K562 (cell line): ENCODE results near the gene PABPC1L. TPM values are rescaled to one million over a fixed set of nuclear protein-coding genes. Genes with fewer than 3 reads are reported as not detected.

Experiments used
- ATAC-seq: fragments of 200-7000 bp; cut with Tn5 transposase; 3 replicates; pipeline ENCODE4 v1.9.1; 2020; ENCODE audit warnings: moderate library complexity
- BruUV-seq: library from RNA; stranded (reverse); fragments of 400-500 nt; replicated peaks from 2 replicates; lab custom pipeline; 2021; lab: Mats Ljungman, UMichigan
- CTCF ChIA-PET: fragments of 300-600 bp; formaldehyde crosslinking; extraction: SDS; loops from one replicate; lab custom pipeline; 2021; ENCODE audit warnings: low intra/inter-chr PET ratio; lab: Yijun Ruan, JAX
- POLR2A ChIA-PET: fragments of 300-600, 350-650 bp; sonication (Branson Sonifier 250); formaldehyde crosslinking; extraction: SDS; loops from one replicate; lab custom pipeline; 2021; ENCODE audit warnings: antibody characterized with exemption, inconsistent platforms; lab: Yijun Ruan, JAX
- DNase-seq, 4 experiments: peaks; one replicate each; pipeline versions ENCODE4 v3.0.0 to v3.0.0-alpha.2; 2011 to 2018; ENCODE audit warnings: low spot score in 3 of 4, mixed read lengths in 3 of 4; ENCODE audit errors: extremely low read depth in 1 of 4
- FAIRE-seq: peaks from 2 replicates; lab custom pipeline; 2011; peaks lifted over from hg19 to GRCh38; lab: Jason Lieb, UNC
- H2AFZ ChIP-seq: 2 replicates; pipeline ENCODE4 v1.6.0; 2011; ENCODE audit warnings: low read depth, low read length, control low read depth, inconsistent platforms
- H3K27ac ChIP-seq: fragments of 200-600 bp; 3 replicates; pipeline ENCODE4 v1.8.0; 2011; ENCODE audit warnings: low read depth, mild to moderate bottlenecking, control low read depth, inconsistent platforms, low read length, moderate library complexity, mixed read lengths; ENCODE audit errors: extremely low read depth
- H3K27me3 ChIP-seq, 2 experiments: fragments of 300-600 bp in 1 of 2; 2 replicates in 1 of 2; 3 replicates in 1 of 2; pipeline versions ENCODE4 v1.6.0 to v1.8.0; 2011; ENCODE audit warnings: inconsistent platforms in 2 of 2, low read length in 2 of 2, mild to moderate bottlenecking in 1 of 2, mixed read lengths in 1 of 2, moderate library complexity in 1 of 2; ENCODE audit not compliant: control insufficient read depth in 2 of 2, insufficient read depth in 2 of 2
- H3K36me3 ChIP-seq: fragments of 300-600 bp; 3 replicates; pipeline ENCODE4 v1.8.0; 2011; ENCODE audit warnings: mild to moderate bottlenecking, low read length, inconsistent platforms; ENCODE audit not compliant: control insufficient read depth, insufficient read depth
- H3K4me1 ChIP-seq, 2 experiments: fragments of 200-600 bp in 1 of 2; replicated peaks in 1 of 2; 2 replicates in 1 of 2; 3 replicates in 1 of 2; pipeline versions ENCODE4 v1.5.1 to v1.8.0; 2011; ENCODE audit warnings: inconsistent platforms in 2 of 2, low read length in 2 of 2, mild to moderate bottlenecking in 1 of 2, mixed read lengths in 1 of 2, moderate library complexity in 1 of 2; ENCODE audit not compliant: control insufficient read depth in 2 of 2, insufficient read depth in 2 of 2
- H3K4me2 ChIP-seq: 2 replicates; pipeline ENCODE4 v1.6.1; 2011; ENCODE audit warnings: low read length, control low read depth, inconsistent platforms, mixed read lengths; ENCODE audit not compliant: insufficient read depth
- H3K4me3 ChIP-seq: fragments of 200-600 bp; sonication (generic), shearing (Covaris generic); 2 replicates; pipeline ENCODE4 v1.5.1; 2016; ENCODE audit warnings: control low read depth, inconsistent platforms
- H3K79me2 ChIP-seq: fragments of 200-600 bp; 3 replicates; pipeline ENCODE4 v1.8.0; 2011; ENCODE audit warnings: low read length, inconsistent platforms; ENCODE audit not compliant: control insufficient read depth, insufficient read depth
- H3K9ac ChIP-seq, 2 experiments: 2 replicates each; pipeline versions ENCODE4 v1.6.0 to v1.6.1; 2011; ENCODE audit warnings: low read depth in 2 of 2, low read length in 2 of 2, control low read depth in 1 of 2, inconsistent platforms in 1 of 2, mild to moderate bottlenecking in 1 of 2, mixed read lengths in 1 of 2; ENCODE audit not compliant: insufficient read depth in 1 of 2
- H3K9me1 ChIP-seq: one replicate; pipeline ENCODE4 v1.6.0; 2011; ENCODE audit warnings: inconsistent platforms, mild to moderate bottlenecking, low read length, moderate library complexity; ENCODE audit not compliant: control insufficient read depth, insufficient read depth
- H3K9me3 ChIP-seq: replicated peaks from 2 replicates; pipeline ENCODE4 v1.5.1; 2011; ENCODE audit warnings: low read depth, low read length, inconsistent platforms; ENCODE audit not compliant: control insufficient read depth, insufficient read depth
- H4K20me1 ChIP-seq: replicated peaks from 2 replicates; pipeline ENCODE4 v1.6.1; 2011; ENCODE audit warnings: low read length, inconsistent platforms, mixed read lengths; ENCODE audit not compliant: control insufficient read depth, insufficient read depth
- ESRRB ChIP-seq: fragments of 250-450 bp; sonication (Bioruptor Pico); IDR thresholded peaks from 2 replicates; pipeline ENCODE4 v1.5.0; 2020; ENCODE audit warnings: mild to moderate bottlenecking, moderate library complexity, borderline replicate concordance
- NCOA1 ChIP-seq: fragments of 450-650 bp; IDR thresholded peaks from 2 replicates; pipeline ENCODE4 v1.6.1; 2016; ENCODE audit warnings: low read depth
- RAD51 ChIP-seq: fragments of 450-650 bp; IDR thresholded peaks from 2 replicates; pipeline ENCODE4 v1.7.1; 2016; ENCODE audit warnings: low read depth, mild to moderate bottlenecking, borderline replicate concordance
- TCF7 ChIP-seq: sonication (generic); IDR thresholded peaks from 2 replicates; pipeline ENCODE4 v1.6.1; 2016; ENCODE audit warnings: antibody characterized with exemption, borderline replicate concordance
- XRCC3 ChIP-seq: fragments of 450-650 bp; IDR thresholded peaks from 2 replicates; pipeline ENCODE4 v1.6.1; 2017; ENCODE audit warnings: mild to moderate bottlenecking, moderate library complexity
- ZFP1 ChIP-seq: fragments of 450-650 bp; formaldehyde crosslinking; IDR thresholded peaks from 2 replicates; pipeline ENCODE4 v1.4.0; 2020; ENCODE audit warnings: mild to moderate bottlenecking, mixed read lengths
- ZNF134 ChIP-seq: fragments of 250-450 bp; sonication (Bioruptor Pico); conservative IDR thresholded peaks from 2 replicates; pipeline ENCODE4 v1.4.0; 2020
- ZSCAN29 ChIP-seq: fragments of 450-650 bp; IDR thresholded peaks from 2 replicates; pipeline ENCODE4 v1.6.1; 2017
- WGBS: fragments of 100-300 bp; shearing (Covaris generic); methylation state at CpG from one replicate; pipeline ENCODE4 v1.1.6; 2016; ENCODE audit warnings: low coverage, mixed read lengths; ENCODE audit not compliant: insufficient coverage; ENCODE audit errors: missing lambda C conversion rate; 5-methylcytosine and 5-hydroxymethylcytosine counted together
- in situ Hi-C: fragments of 300-500 bp; cut with MboI; formaldehyde crosslinking; loops from 4 replicates; pipeline ENCODE4 v1.15.0; 2018; ENCODE audit warnings: inconsistent platforms, mixed read lengths
- intact Hi-C: fragments of 100-400 bp; cut with micrococcal nuclease; formaldehyde crosslinking; loops from 2 replicates; pipeline ENCODE4 v1.14.2; 2022
- polyA plus RNA-seq, 8 experiments: library from polyadenylated mRNA; depleted of rRNA in 4 of 8; stranded (reverse) in 5 of 8; unstranded in 3 of 8; fragments of >200 nt; fragmentation: Nextera tagmentation in 2 of 8; fragmentation: Illumina TruSeq in 1 of 8; extraction: Ambion mirVana in 2 of 8; extraction: Trizol in 1 of 8; gene quantifications; 2 replicates each; pipeline versions ENCODE4 v1.2.1 to v1.2.3, GENCODE V29; 2011 to 2014; ENCODE audit warnings: inconsistent platforms in 1 of 8, missing spikeins in 1 of 8
- total RNA-seq, 7 experiments: library from RNA; depleted of rRNA in 6 of 7; stranded (reverse); fragments of >200 nt in 6 of 7; fragmentation: Illumina TruSeq in 2 of 7; extraction: Trizol in 2 of 7; gene quantifications; 2 replicates each; pipeline versions ENCODE4 v1.2.1 to v1.2.3, GENCODE V29; 2011 to 2021; ENCODE audit warnings: low replicate concordance in 1 of 7

The PABPC1L gene
- total and polyA plus RNA-seq, 9 of the 15 experiments (the other 6 are each of a cell fraction or from before 2014, with no cell fraction given): 6.0 to 90.3 (median 15.8) TPM

- Histone ChIP-seq H3K4me1 (peaks cover 0 to 5% of the 10 kb centered on the region in 2 experiments; a peak in 3 of 5 replicates), H3K9ac (no peak overlapping the region), H3K9me3 (no peaks in the 10 kb centered on the region), H3K79me2 (no peaks in the 10 kb centered on the region), H3K4me3 (no peak overlapping the region), H3K9me1 (no peaks in the 10 kb centered on the region), H3K36me3 (peaks cover 49% of the 10 kb centered on the region; the same call in 2 of the 3 replicates), H3K27me3 (no peaks in the 10 kb centered on the region), H3K4me2 (no peak overlapping the region), H4K20me1 (no peaks in the 10 kb centered on the region), H2AFZ (no peak overlapping the region), H3K27ac (no peak overlapping the region)
- POLR2A ChIA-PET: no interaction called here
- DNase-seq (no peak), FAIRE-seq (no peak), ATAC-seq (no peak)
- BruUV-seq: no TSS peak
- TF ChIP-seq RAD51: no peak
- TF ChIP-seq ZSCAN29: no peak
- no peak for TF ChIP-seq XRCC3
- TF ChIP-seq ESRRB (CRISPR knock-in tag): no peak
- no peak for TF ChIP-seq ZNF134 (CRISPR knock-in tag)
- no peak for TF ChIP-seq NCOA1
- TF ChIP-seq TCF7: no peak
- TF ChIP-seq ZFP1 (CRISPR knock-in tag): no peak
- in situ Hi-C loops: no loop called here
- intact Hi-C loops: no loop called here
- CTCF ChIA-PET: no interaction called here
- 77% methylated on average over 3 of the region's 3 CpGs for WGBS
These were observed 18.7 kb downstream of the PABPC1L start for GRCh38 chr20:44928595-44928994.
